GM21381 (cell line): ENCODE results near the gene GHR.

ENCODE experiments used
- ATAC-seq: cut with Tn5 transposase; IDR thresholded peaks from one replicate; pipeline ENCODE4 v1.9.1; 2021; ENCODE audit warnings: mild to moderate bottlenecking, moderate library complexity; ENCODE audit not compliant: unreplicated experiment

Gene GHR

GRCh38 chr5:42423285-42424165 lies at the start of gene GHR:
Gene GHR (plus strand): TSS chr5:42423439. CDS start chr5:42565875, 142,436 bp downstream.
- peak; percentile 79 for ATAC-seq

GRCh38 chr5:42374679-42375273 lies 48.5 kb upstream of the GHR start:
- no peak for ATAC-seq

- no peak for ATAC-seq
These were observed 45.7 kb upstream of the GHR start for GRCh38 chr5:42377496-42377895.

- no peak for ATAC-seq
These were observed 41.3 kb upstream of the GHR start for GRCh38 chr5:42381973-42382372.

GRCh38 chr5:42387563-42387962 lies 35.7 kb upstream of the GHR start:
- ATAC-seq: no peak

GRCh38 chr5:42390115-42390514 lies 33.1 kb upstream of the GHR start:
- ATAC-seq: no peak

- ATAC-seq: no peak
These were observed 30.3 kb upstream of the GHR start for GRCh38 chr5:42392917-42393316.

GRCh38 chr5:42396111-42396510 lies 27.1 kb upstream of the GHR start:
- ATAC-seq: no peak

GRCh38 chr5:42397267-42397666 lies 26.0 kb upstream of the GHR start:
- ATAC-seq: no peak

- no peak for ATAC-seq
These were observed 23.5 kb upstream of the GHR start for GRCh38 chr5:42399702-42400101.

- ATAC-seq: no peak
These were observed 22.8 kb upstream of the GHR start for GRCh38 chr5:42400474-42400873.

- no peak for ATAC-seq
These were observed 20.0 kb upstream of the GHR start for GRCh38 chr5:42403236-42403635.

- no peak for ATAC-seq
These were observed 18.9 kb upstream of the GHR start for GRCh38 chr5:42404366-42404765.

- ATAC-seq: no peak
These were observed 3.9 kb upstream of the GHR start for GRCh38 chr5:42419294-42419693.

- no peak for ATAC-seq
These were observed 471 bp upstream of the GHR start for GRCh38 chr5:42422656-42423280.

- ATAC-seq: no peak
These were observed 2.8 kb downstream of the GHR start for GRCh38 chr5:42426016-42426415.

- no peak for ATAC-seq
These were observed 6.5 kb downstream of the GHR start for GRCh38 chr5:42429694-42430093.

- ATAC-seq: no peak
These were observed 10.9 kb downstream of the GHR start for GRCh38 chr5:42434047-42434724.

GRCh38 chr5:42436051-42436450 lies 12.8 kb downstream of the GHR start:
- no peak for ATAC-seq

- ATAC-seq: no peak
These were observed 31.2 kb downstream of the GHR start for GRCh38 chr5:42454216-42454995.

GRCh38 chr5:42461033-42461432 lies 37.8 kb downstream of the GHR start:
- ATAC-seq: no peak
